ENCODE results near the gene ODR4. TPM values are rescaled to one million over a fixed set of nuclear protein-coding genes. Genes with fewer than 3 reads are reported as not detected.

Gene ODR4
- total RNA-seq, 1 experiment from 2014 or later, result 29.1 TPM

- no peaks in the 10 kb centered on the region for H3K4me1 ChIP-seq
- Mint-ChIP-seq H3K36me3 (ENCODE audit: insufficient read depth, unreplicated experiment) (peaks cover 62% of the 10 kb centered on the region), H3K9me3 (ENCODE audit: unreplicated experiment) (no peaks in the 10 kb centered on the region), H3K27ac (ENCODE audit: unreplicated experiment) (no peak overlapping the region), H3K4me3 (ENCODE audit: unreplicated experiment) (no peak overlapping the region), H3K4me1 (ENCODE audit: low read depth, unreplicated experiment) (peaks cover 6% of the 10 kb centered on the region), H3K27me3 (ENCODE audit: insufficient read depth, unreplicated experiment) (no peaks in the 10 kb centered on the region)
- H3K4me3 ChIP-seq (ENCODE audit: low read depth, low read length), result no peak overlapping the region
- H3K27me3 ChIP-seq (replicated peaks; ENCODE audit: control insufficient read depth, insufficient read depth, low read length), result no peaks in the 10 kb centered on the region
- DNase-seq, result no peak
- intact Hi-C loops (cut with micrococcal nuclease; ENCODE audit: unreplicated experiment), result loop anchor here (1.0 to 2.0 kb wide), 5 partner anchors 77 to 583 kb away; partner anchors contain the start of gene PTGS2
- no peaks in the 10 kb centered on the region for H3K9me3 ChIP-seq
- BruUV-seq (replicated peaks), result no TSS peak
- POLR2A ChIA-PET, result no interaction called here
- no peaks in the 10 kb centered on the region for H3K36me3 ChIP-seq (ENCODE audit: control insufficient read depth, insufficient read depth, low read length)
- CTCF ChIA-PET, result interaction anchor here (0.7 to 1.5 kb wide), 4 partner anchors 28 to 279 kb away, joined by 3 to 6 read pairs (median 4); partner anchors contain the start of genes ODR4 and TPR
- no peak for TF ChIP-seq CTCF (IDR thresholded peaks at IDR 0.05; ENCODE audit: insufficient read depth in 1 of 2, low read depth in 1 of 2, low read length in 1 of 2, severe bottlenecking in 1 of 2, unreplicated experiment in 1 of 2)
Measured at GRCh38 chr1:186403632-186404031, 28.0 kb downstream of the ODR4 start.

- no peaks in the 10 kb centered on the region for H3K27me3 Mint-ChIP-seq (ENCODE audit: insufficient read depth, unreplicated experiment)
- H3K27me3 ChIP-seq (replicated peaks; ENCODE audit: control insufficient read depth, insufficient read depth, low read length), result no peaks in the 10 kb centered on the region
- DNase-seq, result peak in 1 of 2 experiments; percentile 43
- CTCF ChIA-PET, result interaction anchor here (0.7 to 1.5 kb wide), 5 partner anchors 29 to 278 kb away, joined by 3 to 6 read pairs (median 4); partner anchors contain the start of genes ODR4 and TPR
- no peaks in the 10 kb centered on the region for H3K9me3 Mint-ChIP-seq (ENCODE audit: unreplicated experiment)
- intact Hi-C loops (cut with micrococcal nuclease; ENCODE audit: unreplicated experiment), result loop anchor here (1.0 to 2.0 kb wide), 5 partner anchors 76 to 582 kb away; partner anchors contain the start of gene PTGS2
- no peaks in the 10 kb centered on the region for H3K4me1 ChIP-seq
- no peak overlapping the region for H3K4me3 Mint-ChIP-seq (ENCODE audit: unreplicated experiment)
- H3K9me3 ChIP-seq, result no peaks in the 10 kb centered on the region
- H3K4me1 Mint-ChIP-seq (ENCODE audit: low read depth, unreplicated experiment), result peaks cover 6% of the 10 kb centered on the region
- POLR2A ChIA-PET, result no interaction called here
- peak; percentile 58 to 63 for TF ChIP-seq CTCF (IDR thresholded peaks at IDR 0.05; ENCODE audit: insufficient read depth in 1 of 2, low read depth in 1 of 2, low read length in 1 of 2, severe bottlenecking in 1 of 2, unreplicated experiment in 1 of 2)
- H3K36me3 ChIP-seq (ENCODE audit: control insufficient read depth, insufficient read depth, low read length), result no peaks in the 10 kb centered on the region
- H3K27ac Mint-ChIP-seq (ENCODE audit: unreplicated experiment), result no peak overlapping the region
- no peak overlapping the region for H3K4me3 ChIP-seq (ENCODE audit: low read depth, low read length)
- TSS peak; percentile 7 for BruUV-seq (replicated peaks)
- H3K36me3 Mint-ChIP-seq (ENCODE audit: insufficient read depth, unreplicated experiment), result peaks cover 69% of the 10 kb centered on the region
Measured at GRCh38 chr1:186404454-186405051, 28.9 kb downstream of the ODR4 start.

GRCh38 chr1:186409091-186409490, 33.5 kb downstream of the ODR4 start:
- H3K4me1 Mint-ChIP-seq (ENCODE audit: low read depth, unreplicated experiment), result no peaks in the 10 kb centered on the region

More at GRCh38 chr1:186409091-186409490, 33.5 kb downstream of the ODR4 start:
- Histone ChIP-seq H3K36me3 (ENCODE audit: control insufficient read depth, insufficient read depth, low read length) (no peaks in the 10 kb centered on the region), H3K4me1 (no peaks in the 10 kb centered on the region), H3K9me3 (no peaks in the 10 kb centered on the region), H3K4me3 (ENCODE audit: low read depth, low read length) (no peak overlapping the region), H3K27me3 (replicated peaks; ENCODE audit: control insufficient read depth, insufficient read depth, low read length) (no peaks in the 10 kb centered on the region)
- ChIA-PET CTCF (no interaction called here), POLR2A (no interaction called here)
- no peak overlapping the region for H3K27ac Mint-ChIP-seq (ENCODE audit: unreplicated experiment)
- peaks cover 42% of the 10 kb centered on the region for H3K36me3 Mint-ChIP-seq (ENCODE audit: insufficient read depth, unreplicated experiment)
- no peak for DNase-seq
- TF ChIP-seq CTCF (IDR thresholded peaks at IDR 0.05; ENCODE audit: insufficient read depth in 1 of 2, low read depth in 1 of 2, low read length in 1 of 2, severe bottlenecking in 1 of 2, unreplicated experiment in 1 of 2), result no peak
- no peak overlapping the region for H3K4me3 Mint-ChIP-seq (ENCODE audit: unreplicated experiment)
- intact Hi-C loops (cut with micrococcal nuclease; ENCODE audit: unreplicated experiment), result no loop called here
- H3K27me3 Mint-ChIP-seq (ENCODE audit: insufficient read depth, unreplicated experiment), result no peaks in the 10 kb centered on the region
- no peaks in the 10 kb centered on the region for H3K9me3 Mint-ChIP-seq (ENCODE audit: unreplicated experiment)
- BruUV-seq (replicated peaks), result no TSS peak

Measured in Caco-2 (cell line).